Activated CD4-positive, alpha-beta T cell treated with anti-CD3 and anti-CD28 coated beads for 48 hours (primary cell): ENCODE data around the gene TBC1D28.
"Not testable (repeated sequence)": the region's sequence is repeated elsewhere in the genome, so short reads cannot be mapped to it uniquely, and the experiment has no call there.

Experiments used
- DNase-seq: peaks from one replicate; pipeline ENCODE4 v3.0.0-alpha.2; 2020

TBC1D28 gene

DNA sequence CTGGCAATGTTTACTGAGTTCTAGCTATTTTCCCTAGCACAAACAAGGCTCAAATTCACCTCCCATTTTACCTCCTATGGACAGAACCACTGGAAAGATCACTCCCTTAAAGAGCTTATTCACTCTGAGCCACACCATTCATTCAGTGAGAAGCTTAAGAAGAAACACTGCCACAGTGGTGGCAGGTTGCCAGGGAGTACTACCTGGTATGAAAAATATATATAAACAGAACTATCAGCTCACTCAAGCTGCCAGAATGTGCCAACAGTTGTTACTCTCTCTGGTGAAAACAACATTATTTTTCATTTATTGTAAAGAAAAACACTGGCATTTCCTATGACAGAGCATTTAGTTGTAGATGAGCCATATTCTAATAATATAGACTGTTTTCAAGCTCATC, 31.2 kb downstream of the TBC1D28 start:
- not testable (repeated sequence) for DNase-seq

GRCh38 chr17:18593138-18593537, 51.1 kb downstream of the TBC1D28 start:
- not testable (repeated sequence) for DNase-seq
